GM12878 (cell line): Measurements from ENCODE around the gene ZNF428. TPM values are rescaled to one million over a fixed set of nuclear protein-coding genes. Genes with fewer than 3 reads are reported as not detected.

Source experiments
- ATAC-seq: fragments of 200-7000 bp; cut with Tn5 transposase; 3 replicates; pipeline ENCODE4 v1.9.1; 2020; ENCODE audit warnings: mild to moderate bottlenecking, moderate library complexity
- BruUV-seq: library from RNA; stranded (reverse); fragments of 400-500 nt; replicated peaks from 2 replicates; lab custom pipeline; 2021; lab: Mats Ljungman, UMichigan
- CTCF ChIA-PET: fragments of 300-600 bp; sonication (Branson Sonifier 250); formaldehyde crosslinking; extraction: SDS; loops from one replicate; lab custom pipeline; 2021; ENCODE audit warnings: inconsistent platforms; lab: Yijun Ruan, JAX
- POLR2A ChIA-PET: fragments of 350-600 bp; formaldehyde crosslinking; extraction: SDS; loops from one replicate; lab custom pipeline; 2021; ENCODE audit warnings: inconsistent platforms; lab: Charles Lee
- RAD21 ChIA-PET: fragments of 300-600 bp; sonication (Branson Sonifier 250); formaldehyde crosslinking; loops from one replicate; lab custom pipeline; 2023; ENCODE audit warnings: antibody characterized with exemption; ENCODE audit not compliant: unreplicated experiment; lab: Charles Lee
- SMC1A ChIA-PET: fragments of 300-600 bp; sonication (Branson Sonifier 250); formaldehyde crosslinking; loops from one replicate; lab custom pipeline; 2023; ENCODE audit not compliant: unreplicated experiment, uncharacterized antibody; lab: Charles Lee
- DNase-seq: peaks from one replicate; pipeline ENCODE4 v3.0.0-alpha.2; 2011; ENCODE audit warnings: low read depth, low spot score
- FAIRE-seq: peaks from 3 replicates; lab custom pipeline; 2011; peaks lifted over from hg19 to GRCh38; lab: Jason Lieb, UNC
- H2AFZ ChIP-seq: 2 replicates; pipeline ENCODE4 v1.6.0; 2011; ENCODE audit warnings: low read depth, low read length, control low read depth; ENCODE audit not compliant: control insufficient read depth
- H3K27ac ChIP-seq: 2 replicates; pipeline ENCODE4 v1.5.1; 2011; ENCODE audit warnings: control low read depth; ENCODE audit not compliant: control insufficient read depth, insufficient read depth
- H3K27me3 ChIP-seq, 2 experiments: replicated peaks in 1 of 2; 2 replicates each; pipeline versions ENCODE4 v1.6.0 to v1.6.1; 2011; ENCODE audit warnings: low read length in 1 of 2; ENCODE audit not compliant: control insufficient read depth in 2 of 2, insufficient read depth in 2 of 2
- H3K36me3 ChIP-seq, 2 experiments: 2 replicates each; pipeline ENCODE4 v1.5.1; 2011; ENCODE audit warnings: low read length in 1 of 2; ENCODE audit not compliant: control insufficient read depth in 2 of 2, insufficient read depth in 2 of 2
- H3K4me1 ChIP-seq: 2 replicates; pipeline ENCODE4 v1.6.1; 2011; ENCODE audit warnings: mild to moderate bottlenecking, low read length, moderate library complexity, mixed read lengths; ENCODE audit not compliant: control insufficient read depth, insufficient read depth
- H3K4me2 ChIP-seq: 2 replicates; pipeline ENCODE4 v1.6.0; 2011; ENCODE audit warnings: control low read depth; ENCODE audit not compliant: control insufficient read depth, insufficient read depth
- H3K4me3 ChIP-seq: fragments of 200-600 bp; sonication (generic); 2 replicates; pipeline ENCODE4 v1.5.1; 2016
- H3K79me2 ChIP-seq: 2 replicates; pipeline ENCODE4 v1.6.0; 2011; ENCODE audit warnings: low read length; ENCODE audit not compliant: control insufficient read depth, insufficient read depth
- H3K9ac ChIP-seq: 2 replicates; pipeline ENCODE4 v1.8.0; 2011; ENCODE audit warnings: low read length, control low read depth, mixed read lengths; ENCODE audit not compliant: control insufficient read depth, insufficient read depth
- H3K9me3 ChIP-seq: replicated peaks from 3 replicates; pipeline ENCODE4 v1.5.1; 2011; ENCODE audit warnings: mild to moderate bottlenecking, low read length; ENCODE audit not compliant: control insufficient read depth, insufficient read depth
- H4K20me1 ChIP-seq: 2 replicates; pipeline ENCODE4 v1.6.0; 2011; ENCODE audit not compliant: control insufficient read depth, insufficient read depth
- ATF3 ChIP-seq: IDR thresholded peaks from 2 replicates; pipeline ENCODE4 v1.6.1; 2011; ENCODE audit warnings: low read depth, mild to moderate bottlenecking, low read length, moderate library complexity, borderline replicate concordance; ENCODE audit errors: extremely low read depth
- BCL11A ChIP-seq: IDR thresholded peaks from 2 replicates; pipeline ENCODE4 v1.6.1; 2011; ENCODE audit warnings: low read depth, low read length
- CBX3 ChIP-seq: fragments of 200-600 bp; sonication (generic); IDR thresholded peaks from 2 replicates; pipeline ENCODE4 v1.6.1; 2016; ENCODE audit warnings: low read depth, borderline replicate concordance
- CREB1 ChIP-seq: IDR thresholded peaks from 2 replicates; pipeline ENCODE4 v1.6.1; 2012; ENCODE audit warnings: low read depth, mild to moderate bottlenecking, inconsistent platforms
- MAX ChIP-seq: IDR thresholded peaks from 2 replicates; pipeline ENCODE4 v1.6.1; 2012; ENCODE audit warnings: low read depth, low read length, improper control_type of control experiment
- POLR2AphosphoS5 ChIP-seq: IDR thresholded peaks from 2 replicates; pipeline ENCODE4 v1.6.1; 2011; ENCODE audit warnings: mild to moderate bottlenecking, low read length, inconsistent platforms
- RELA ChIP-seq: fragments of 450-650 bp; IDR thresholded peaks from 2 replicates; pipeline ENCODE4 v1.8.0; 2014; ENCODE audit warnings: borderline replicate concordance; ENCODE audit not compliant: partially characterized antibody
- TCF3 ChIP-seq: IDR thresholded peaks from 2 replicates; pipeline ENCODE4 v1.6.1; 2012; ENCODE audit warnings: low read depth, mild to moderate bottlenecking, low read length, borderline replicate concordance; ENCODE audit not compliant: insufficient read depth
- ZNF592 ChIP-seq: fragments of 450-650 bp; IDR thresholded peaks from 2 replicates; pipeline ENCODE4 v1.6.1; 2017; ENCODE audit warnings: mild to moderate bottlenecking, moderate library complexity
- WGBS: methylation state at CpG from one replicate; pipeline ENCODE4 v1.1.6; 2016; ENCODE audit warnings: low lambda C conversion rate; ENCODE audit not compliant: insufficient replicate concordance, insufficient coverage; ENCODE audit errors: missing lambda C conversion rate; 5-methylcytosine and 5-hydroxymethylcytosine counted together
- in situ Hi-C: fragments of 300-500 bp; cut with MboI; formaldehyde crosslinking; loops from 9 replicates; pipeline ENCODE4 v1.14.3; 2018; ENCODE audit warnings: mixed read lengths
- intact Hi-C: fragments of 100-400 bp; cut with micrococcal nuclease; formaldehyde crosslinking; loops from one replicate; pipeline ENCODE4 v1.14.2; 2022; ENCODE audit not compliant: unreplicated experiment
- polyA plus RNA-seq, 11 experiments: library from polyadenylated mRNA; depleted of rRNA in 4 of 11; unstranded in 6 of 11; stranded (reverse) in 5 of 11; fragments of >200 nt; fragmentation: Nextera tagmentation in 4 of 11; fragmentation: Illumina TruSeq in 1 of 11; extraction: Ambion mirVana in 4 of 11; extraction: Trizol in 1 of 11; gene quantifications; 1 replicate in 1 of 11; 2 replicates in 10 of 11; pipeline versions ENCODE4 v1.2.1 to v1.2.3, GENCODE V29; 2011 to 2016; ENCODE audit warnings: inconsistent platforms in 2 of 11, missing spikeins in 2 of 11, low read depth in 1 of 11
- total RNA-seq, 4 experiments: library from RNA; depleted of rRNA in 3 of 4; stranded (reverse); fragments of >200 nt in 3 of 4; fragmentation: Illumina TruSeq in 1 of 4; extraction: Trizol in 1 of 4; gene quantifications; 2 replicates each; pipeline versions ENCODE4 v1.2.1 to v1.2.3, GENCODE V29; 2013 to 2021

ZNF428 gene
- total and polyA plus RNA-seq, 10 of the 15 experiments (the other 5 are each of a cell fraction or from before 2014, with no cell fraction given), result 0.27 to 57.8 (median 20.4) TPM

- ChIA-PET CTCF (interaction anchor here (0.5 to 1.9 kb wide), 2 partner anchors 22 to 270 kb away, joined by 3 to 6 read pairs; no protein-coding TSS in a partner anchor), RAD21 (interaction anchor here (1.3 kb wide), 1 partner anchor 21 kb away, joined by 3 read pairs; the partner anchor contains the start of genes IRGQ and ZNF576), POLR2A (no interaction called here), SMC1A (interaction anchor here (0.6 to 1.7 kb wide), 2 partner anchors 11 to 229 kb away, joined by 3 read pairs; no protein-coding TSS in a partner anchor)
- no TSS peak for BruUV-seq
- Histone ChIP-seq H4K20me1 (no peaks in the 10 kb centered on the region), H3K9ac (no peak overlapping the region), H3K9me3 (no peaks in the 10 kb centered on the region), H2AFZ (no peak overlapping the region), H3K27me3 (no peaks in the 10 kb centered on the region), H3K4me2 (no peak overlapping the region), H3K4me1 (peaks cover 6% of the 10 kb centered on the region; the same call in 1 of the 2 replicates), H3K4me3 (no peak overlapping the region), H3K36me3 (peaks cover 2 to 5% of the 10 kb centered on the region in 2 experiments; a peak in 3 of 4 replicates), H3K27ac (no peak overlapping the region), H3K79me2 (peaks cover 20% of the 10 kb centered on the region)
- intact Hi-C loops (no loop called here), in situ Hi-C loops (no loop called here)
- DNase-seq (no peak), FAIRE-seq (no peak), ATAC-seq (no peak)
- TF ChIP-seq ZNF592 (no peak), CREB1 (no peak), ATF3 (no peak), MAX (no peak), CBX3 (no peak), POLR2AphosphoS5 (no peak), BCL11A (no peak), RELA (no peak), TCF3 (no peak)
- WGBS, result 82% methylated on average over 6 of the region's 6 CpGs
These were observed 2.5 kb downstream of the ZNF428 start for GRCh38 chr19:43616954-43617353.
